Heart left ventricle (tissue), 13 donors: Measurements from ENCODE around the gene HBQ1.

ENCODE experiments used
- POLR2A ChIP-seq, 2 donors: fragments of 450-650 bp; IDR thresholded peaks; one replicate each; pipeline ENCODE4 v1.6.1; 2017; ENCODE audit warnings: antibody characterized with exemption in 2 of 2, mild to moderate bottlenecking in 2 of 2, moderate library complexity in 2 of 2
- TF ChIP-seq, protein P1 (sequence below), 12 donors: fragments of 200-600 bp; sonication (generic) in 4 of 12; IDR thresholded peaks; one replicate each; pipeline versions ENCODE4 v1.5.0 to v1.8.0; 2018 to 2022; ENCODE audit warnings: antibody characterized with exemption in 12 of 12, mild to moderate bottlenecking in 5 of 12
- donor health status: ischemic (EF 13 %, LVEDD 7.1; RV severe dilation, severe dysfunction).
- donor health status: DM: no; HTN: yes; CAD: no.
- donor health status: DM: no; HTN: no; CAD: no.
- donor health status: ischemic (EF 25% LVEDD 6.9; RV normal size, moderate dysfunction).
- donor health status: ischemic (EF 25% LVEDD 5.7; RV mildly dilated, moderate dysfunction).
- donor health status: ischemic (EF 35%, LVEDD 5.7; RV mildly dilated, moderate dysfunction).
- donor health status: nonischemic (EF 11% LVEDD 7.7; RV severe dilation, severe dysfunction).
- donor health status: DM: yes; HTN: yes; CAD: no.
- donor health status: PGD.
- donor health status: ischemic (EF 29% LVEDD 5.4; RV normal size, mild dysfunction).
- donor health status: nonischemic (EF 23%, LVEDD 6.1; RV moderate dilation, normal function).

DNA sequence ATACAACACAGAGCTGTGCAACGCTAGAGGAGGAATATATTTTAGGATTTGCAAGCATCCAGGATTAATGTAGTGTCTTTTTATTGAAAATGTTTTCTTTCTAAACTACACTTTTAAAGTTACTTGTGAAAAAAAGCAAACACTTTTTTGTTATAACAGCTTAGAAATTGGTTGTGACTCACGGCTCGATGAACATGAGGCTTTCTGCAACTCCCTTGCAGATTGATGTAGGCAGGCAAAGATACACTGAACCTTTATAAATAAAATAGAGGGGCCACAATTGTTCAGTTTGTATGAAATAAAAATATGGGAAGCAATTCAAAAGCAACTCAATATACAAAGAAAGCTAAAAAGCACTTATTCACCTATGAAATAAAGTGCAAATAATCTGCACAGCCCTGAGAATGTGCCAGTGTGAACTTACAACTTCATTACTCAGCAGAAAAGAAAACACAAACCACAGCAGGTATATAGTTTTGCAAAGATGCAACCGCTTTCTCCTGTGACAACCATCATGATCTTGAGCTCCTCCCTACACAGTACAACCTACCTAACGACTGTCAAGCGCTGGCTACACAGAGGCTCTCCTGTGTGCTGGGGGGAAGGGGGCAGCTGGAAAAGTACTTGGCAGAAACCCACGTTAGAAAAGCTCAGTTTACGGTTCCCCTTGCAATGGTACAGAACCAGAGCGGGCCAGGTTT lies 48.0 kb downstream of the HBQ1 start:
- no peak for TF ChIP-seq POLR2A (IDR thresholded peaks at IDR 0.05)
- TF ChIP-seq, protein P1, sequence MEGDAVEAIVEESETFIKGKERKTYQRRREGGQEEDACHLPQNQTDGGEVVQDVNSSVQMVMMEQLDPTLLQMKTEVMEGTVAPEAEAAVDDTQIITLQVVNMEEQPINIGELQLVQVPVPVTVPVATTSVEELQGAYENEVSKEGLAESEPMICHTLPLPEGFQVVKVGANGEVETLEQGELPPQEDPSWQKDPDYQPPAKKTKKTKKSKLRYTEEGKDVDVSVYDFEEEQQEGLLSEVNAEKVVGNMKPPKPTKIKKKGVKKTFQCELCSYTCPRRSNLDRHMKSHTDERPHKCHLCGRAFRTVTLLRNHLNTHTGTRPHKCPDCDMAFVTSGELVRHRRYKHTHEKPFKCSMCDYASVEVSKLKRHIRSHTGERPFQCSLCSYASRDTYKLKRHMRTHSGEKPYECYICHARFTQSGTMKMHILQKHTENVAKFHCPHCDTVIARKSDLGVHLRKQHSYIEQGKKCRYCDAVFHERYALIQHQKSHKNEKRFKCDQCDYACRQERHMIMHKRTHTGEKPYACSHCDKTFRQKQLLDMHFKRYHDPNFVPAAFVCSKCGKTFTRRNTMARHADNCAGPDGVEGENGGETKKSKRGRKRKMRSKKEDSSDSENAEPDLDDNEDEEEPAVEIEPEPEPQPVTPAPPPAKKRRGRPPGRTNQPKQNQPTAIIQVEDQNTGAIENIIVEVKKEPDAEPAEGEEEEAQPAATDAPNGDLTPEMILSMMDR (IDR thresholded peaks at IDR 0.05): no peak
